Measurements from ENCODE around the gene HOXC11. TPM values are rescaled to one million over a fixed set of nuclear protein-coding genes. Genes with fewer than 3 reads are reported as not detected.

The HOXC11 gene
- total and polyA plus RNA-seq, 2 donors (not counting 1 experiment from before 2014, with no cell fraction given) = not detected

- H3K27ac ChIP-seq (ENCODE audit: low read length in 2 of 2) = no peak overlapping the region
- Mint-ChIP-seq H3K4me3 (no peak overlapping the region), H3K27ac (peak overlapping the region; percentile 32), H3K4me1 (peaks cover 15% of the 10 kb centered on the region), H3K27me3 (peaks cover 87% of the 10 kb centered on the region), H3K9me3 (ENCODE audit: insufficient read depth) (no peaks in the 10 kb centered on the region)
- 8% methylated on average over 27 of the region's 30 CpGs for WGBS (ENCODE audit: insufficient coverage)
- no peaks in the 10 kb centered on the region for H3K36me3 ChIP-seq (replicated peaks in 1 of 2; ENCODE audit: control extremely low read depth in 1 of 2, control insufficient read depth in 1 of 2, extremely low read depth in 1 of 2, insufficient read depth in 2 of 2, low read length in 1 of 2)
- H3K79me2 ChIP-seq (ENCODE audit: control insufficient read depth, insufficient read depth, low read length) = no peaks in the 10 kb centered on the region
- intact Hi-C loops (cut with micrococcal nuclease) = no loop called here
- H3K9ac ChIP-seq (ENCODE audit: low read length) = no peak overlapping the region
- ChIA-PET CTCF (interaction anchor here (1.0 kb wide), 2 partner anchors 15 to 224 kb away, joined by 3 read pairs; no protein-coding TSS in a partner anchor), POLR2A (interaction anchor here (0.8 kb wide), 1 partner anchor 257 kb away, joined by 3 read pairs; no protein-coding TSS in a partner anchor)
- DNase-seq = no peak
- no peak for TF ChIP-seq CTCF (IDR thresholded peaks at IDR 0.05)
- peaks cover 27 to 39% of the 10 kb centered on the region in 2 donors for H3K4me1 ChIP-seq (ENCODE audit: control insufficient read depth in 2 of 2, insufficient read depth in 2 of 2, low read length in 2 of 2)
- peaks cover 0 to 97% (median 93%) of the 10 kb centered on the region in 4 experiments for H3K27me3 ChIP-seq (replicated peaks in 1 of 4; ENCODE audit: control extremely low read depth in 1 of 4, control insufficient read depth in 3 of 4, insufficient read depth in 4 of 4, low read length in 3 of 4)
- no peak for ATAC-seq (ENCODE audit: low read depth)
- no peak overlapping the region for H2AFZ ChIP-seq (ENCODE audit: insufficient read depth, low read depth, low read length, poor library complexity, severe bottlenecking)
- peaks cover 0 to 79% (median 12%) of the 10 kb centered on the region in 3 donors for H3K9me3 ChIP-seq (ENCODE audit: control extremely low read depth in 1 of 3, control insufficient read depth in 2 of 3, insufficient read depth in 1 of 3, low read length in 2 of 3)
- H3K4me2 ChIP-seq (replicated peaks; ENCODE audit: low read depth, low read length, poor library complexity, severe bottlenecking) = peak overlapping the region; percentile 1
- H3K4me3 ChIP-seq (ENCODE audit: control extremely low read depth in 1 of 5, extremely low read depth in 1 of 5, insufficient read depth in 1 of 5, low read depth in 2 of 5, low read length in 4 of 5) = no peak overlapping the region
- no peaks in the 10 kb centered on the region for H4K20me1 ChIP-seq (ENCODE audit: control insufficient read depth, insufficient read depth, low read length, poor library complexity, severe bottlenecking)
Measured at GRCh38 chr12:53983950-53984572, 11.1 kb downstream of the HOXC11 start.

- DNase-seq (peak; percentile 48), ATAC-seq (ENCODE audit: low read depth) (no peak)
- H3K79me2 ChIP-seq (ENCODE audit: control insufficient read depth, insufficient read depth, low read length) = no peaks in the 10 kb centered on the region
- peaks cover 0 to 97% (median 93%) of the 10 kb centered on the region in 4 experiments for H3K27me3 ChIP-seq (replicated peaks in 1 of 4; ENCODE audit: control extremely low read depth in 1 of 4, control insufficient read depth in 3 of 4, insufficient read depth in 4 of 4, low read length in 3 of 4)
- H3K4me2 ChIP-seq (replicated peaks; ENCODE audit: low read depth, low read length, poor library complexity, severe bottlenecking) = peak within 1 kb of the TSS; percentile 56
- H3K9me3 Mint-ChIP-seq (ENCODE audit: insufficient read depth) = no peaks in the 10 kb centered on the region
- 12% methylated on average over 49 of the region's 55 CpGs for WGBS (ENCODE audit: insufficient coverage)
- intact Hi-C loops (cut with micrococcal nuclease) = loop anchor here (5.0 kb wide), 1 partner anchor 43 kb away; no protein-coding TSS in a partner anchor
- POLR2A ChIA-PET = no interaction called here
- H2AFZ ChIP-seq (ENCODE audit: insufficient read depth, low read depth, low read length, poor library complexity, severe bottlenecking) = peak within 1 kb of the TSS; percentile 24
- H3K36me3 ChIP-seq (replicated peaks in 1 of 2; ENCODE audit: control extremely low read depth in 1 of 2, control insufficient read depth in 1 of 2, extremely low read depth in 1 of 2, insufficient read depth in 2 of 2, low read length in 1 of 2) = no peaks in the 10 kb centered on the region
- H3K9me3 ChIP-seq (ENCODE audit: control extremely low read depth in 1 of 3, control insufficient read depth in 2 of 3, insufficient read depth in 1 of 3, low read length in 2 of 3) = peaks cover 0 to 71% (median 12%) of the 10 kb centered on the region in 3 donors
- H3K27ac ChIP-seq (ENCODE audit: low read length in 2 of 2) = no peak within 1 kb of the TSS
- CTCF ChIA-PET = interaction anchor here (0.6 to 1.4 kb wide), 5 partner anchors 14 to 268 kb away, joined by 3 to 6 read pairs (median 3); partner anchors contain the start of gene HOXC5
- H3K4me3 Mint-ChIP-seq = peak within 1 kb of the TSS; percentile 47
- no peaks in the 10 kb centered on the region for H4K20me1 ChIP-seq (ENCODE audit: control insufficient read depth, insufficient read depth, low read length, poor library complexity, severe bottlenecking)
- peaks cover 23% of the 10 kb centered on the region for H3K4me1 Mint-ChIP-seq
- H3K4me1 ChIP-seq (ENCODE audit: control insufficient read depth in 2 of 2, insufficient read depth in 2 of 2, low read length in 2 of 2) = peaks cover 30 to 44% of the 10 kb centered on the region in 2 donors
- H3K27me3 Mint-ChIP-seq = peaks cover 87% of the 10 kb centered on the region
- TF ChIP-seq EZH2 (IDR thresholded peaks at IDR 0.05; ENCODE audit: borderline replicate concordance, insufficient read depth, low read depth, low read length, poor library complexity, severe bottlenecking) (no peak), CTCF (IDR thresholded peaks at IDR 0.05) (peak; percentile 24)
- H3K4me3 ChIP-seq (ENCODE audit: control extremely low read depth in 1 of 5, extremely low read depth in 1 of 5, insufficient read depth in 1 of 5, low read depth in 2 of 5, low read length in 4 of 5) = no peak within 1 kb of the TSS
- H3K27ac Mint-ChIP-seq = peak within 1 kb of the TSS; percentile 74
- H3K9ac ChIP-seq (ENCODE audit: low read length) = no peak within 1 kb of the TSS
Measured at GRCh38 chr12:53984901-53985691, 12.2 kb downstream of the HOXC11 start, which contains the start of gene HOXC10. TSS of gene HOXC10 (plus strand) at chr12:53985146. CDS start at chr12:53985260, 114 bp downstream.
